HepG2 (cell line): ENCODE data around the gene CCDC192. TPM values are rescaled to one million over a fixed set of nuclear protein-coding genes. Genes with fewer than 3 reads are reported as not detected.

Source experiments
- ATAC-seq: fragments of 200-7000 bp; cut with Tn5 transposase; 3 replicates; pipeline ENCODE4 v1.9.1; 2020; ENCODE audit warnings: mild to moderate bottlenecking, moderate library complexity
- BruUV-seq: library from RNA; stranded (reverse); fragments of 400-500 nt; replicated peaks from 2 replicates; lab custom pipeline; 2021; lab: Mats Ljungman, UMichigan
- CTCF ChIA-PET: fragments of 300-600 bp; formaldehyde crosslinking; extraction: SDS; loops from one replicate; lab custom pipeline; 2021; ENCODE audit warnings: low total read pairs, inconsistent platforms, low intra/inter-chr PET ratio; lab: Yijun Ruan, JAX
- POLR2A ChIA-PET: fragments of 350-600 bp; sonication (Branson Sonifier 250); formaldehyde crosslinking; loops from one replicate; lab custom pipeline; 2020; ENCODE audit warnings: antibody characterized with exemption, inconsistent platforms; lab: Yijun Ruan, JAX
- DNase-seq: peaks from one replicate; pipeline ENCODE4 v3.0.0-alpha.2; 2015; ENCODE audit warnings: low spot score
- FAIRE-seq: peaks from 3 replicates; lab custom pipeline; 2011; peaks lifted over from hg19 to GRCh38; lab: Jason Lieb, UNC
- H2AFZ ChIP-seq: one replicate; pipeline ENCODE4 v1.6.1; 2011; ENCODE audit warnings: low read length, inconsistent platforms
- H3K27ac ChIP-seq: fragments of 300-600 bp; 3 replicates; pipeline ENCODE4 v1.8.0; 2011; ENCODE audit warnings: mixed run types, mild to moderate bottlenecking, mixed read lengths, low read length, inconsistent platforms; ENCODE audit not compliant: insufficient read depth; ENCODE audit errors: extremely low read length
- H3K27me3 ChIP-seq, 2 experiments: fragments of 200-600 bp in 1 of 2; 2 replicates in 1 of 2; 3 replicates in 1 of 2; pipeline versions ENCODE4 v1.6.0 to v1.8.0; 2011; ENCODE audit warnings: low read length in 2 of 2, mild to moderate bottlenecking in 2 of 2, moderate library complexity in 2 of 2, inconsistent platforms in 1 of 2; ENCODE audit not compliant: insufficient read depth in 2 of 2, control insufficient read depth in 1 of 2
- H3K36me3 ChIP-seq, 2 experiments: fragments of 200-600 bp in 1 of 2; replicated peaks in 1 of 2; 2 replicates in 1 of 2; 3 replicates in 1 of 2; pipeline versions ENCODE4 v1.5.1 to v1.8.0; 2011; ENCODE audit warnings: low read length in 2 of 2, inconsistent platforms in 1 of 2; ENCODE audit not compliant: insufficient read depth in 2 of 2, control insufficient read depth in 1 of 2
- H3K4me1 ChIP-seq: 2 replicates; pipeline ENCODE4 v1.5.1; 2012; ENCODE audit warnings: low read length, inconsistent platforms; ENCODE audit not compliant: insufficient read depth
- H3K4me2 ChIP-seq: 2 replicates; pipeline ENCODE4 v1.6.0; 2011; ENCODE audit warnings: low read depth, low read length, inconsistent platforms
- H3K4me3 ChIP-seq, 3 experiments: fragments of 200-600 bp in 1 of 3; sonication (generic), shearing (Covaris generic) in 1 of 3; replicated peaks in 1 of 3; 2 replicates each; pipeline ENCODE4 v1.5.1; 2011 to 2016; ENCODE audit warnings: low read length in 3 of 3, inconsistent platforms in 2 of 3, low read depth in 2 of 3, mild to moderate bottlenecking in 2 of 3, control low read depth in 1 of 3, mixed read lengths in 1 of 3; ENCODE audit not compliant: insufficient read depth in 1 of 3
- H3K79me2 ChIP-seq: one replicate; pipeline ENCODE4 v1.6.1; 2011; ENCODE audit warnings: low read length, inconsistent platforms; ENCODE audit not compliant: insufficient read depth
- H3K9ac ChIP-seq: 2 replicates; pipeline ENCODE4 v1.6.0; 2011; ENCODE audit warnings: mild to moderate bottlenecking, low read depth, low read length, inconsistent platforms; ENCODE audit not compliant: insufficient read depth
- H3K9me3 ChIP-seq: 2 replicates; pipeline ENCODE4 v1.5.1; 2012; ENCODE audit warnings: mild to moderate bottlenecking, low read length
- H4K20me1 ChIP-seq: 2 replicates; pipeline ENCODE4 v1.6.0; 2011; ENCODE audit warnings: inconsistent platforms, mild to moderate bottlenecking, low read length, moderate library complexity; ENCODE audit not compliant: insufficient read depth
- FOXK2 ChIP-seq: fragments of 450-650 bp; IDR thresholded peaks from 2 replicates; pipeline ENCODE4 v1.6.1; 2016
- POLR2AphosphoS5 ChIP-seq: IDR thresholded peaks from 2 replicates; pipeline ENCODE4 v1.6.1; 2012; ENCODE audit warnings: low read depth, low read length
- RFX1 ChIP-seq: fragments of 450-650 bp; IDR thresholded peaks from 2 replicates; pipeline ENCODE4 v1.6.1; 2017
- RFXANK ChIP-seq: IDR thresholded peaks from 2 replicates; pipeline ENCODE4 v1.6.1; 2016
- RNF2 ChIP-seq: fragments of 450-650 bp; conservative IDR thresholded peaks from 2 replicates; pipeline ENCODE4 v1.6.1; 2016; ENCODE audit warnings: low read depth
- SATB2 ChIP-seq: sonication (generic); formaldehyde crosslinking; IDR thresholded peaks from 2 replicates; pipeline ENCODE4 v1.5.0; 2020; ENCODE audit warnings: missing genetic modification reagents
- YEATS2 ChIP-seq: sonication (generic); formaldehyde crosslinking; IDR thresholded peaks from 2 replicates; pipeline ENCODE4 v1.4.0; 2020; ENCODE audit warnings: missing genetic modification reagents, borderline replicate concordance
- YEATS4 ChIP-seq: sonication (generic); formaldehyde crosslinking; IDR thresholded peaks from 2 replicates; pipeline ENCODE4 v1.4.0; 2020; ENCODE audit warnings: missing genetic modification reagents, borderline replicate concordance
- ZFX ChIP-seq: sonication (generic); formaldehyde crosslinking; IDR thresholded peaks from 2 replicates; pipeline ENCODE4 v1.4.0; 2020; ENCODE audit warnings: mild to moderate bottlenecking, low read depth, missing genetic modification reagents, moderate library complexity
- ZNF451 ChIP-seq: sonication (generic); formaldehyde crosslinking; IDR thresholded peaks from 2 replicates; pipeline ENCODE4 v1.5.0; 2020; ENCODE audit warnings: mild to moderate bottlenecking, missing genetic modification reagents
- ZSCAN9 ChIP-seq: IDR thresholded peaks from 2 replicates; pipeline ENCODE4 v1.6.1; 2016; ENCODE audit warnings: borderline replicate concordance
- WGBS: methylation state at CpG from one replicate; pipeline ENCODE4 v1.1.6; 2017; ENCODE audit warnings: low lambda C conversion rate; 5-methylcytosine and 5-hydroxymethylcytosine counted together
- in situ Hi-C: cut with HindIII; loops from 2 replicates; pipeline ENCODE4 v1.10.0; 2017; ENCODE audit warnings: low pct_unique_long_range_greater_than_20kb; ENCODE audit not compliant: extremely low pct_ligation_motif_present
- intact Hi-C: fragments of 100-400 bp; cut with micrococcal nuclease; formaldehyde crosslinking; loops from one replicate; pipeline ENCODE4 v1.10.0; 2022; ENCODE audit not compliant: unreplicated experiment
- polyA plus RNA-seq, 8 experiments: library from polyadenylated mRNA; depleted of rRNA in 3 of 8; stranded (reverse) in 7 of 8; unstranded in 1 of 8; fragments of >200 nt; fragmentation: Illumina TruSeq in 4 of 8; extraction: Trizol in 4 of 8; gene quantifications; 2 replicates each; pipeline versions ENCODE4 v1.2.1 to v1.2.3, GENCODE V29; 2011 to 2016; ENCODE audit warnings: low read depth in 4 of 8, missing spikeins in 1 of 8, mixed read lengths in 1 of 8; ENCODE audit not compliant: insufficient read depth in 1 of 8
- total RNA-seq, 5 experiments: library from RNA; depleted of rRNA; stranded (reverse); fragments of >200 nt; fragmentation: Illumina TruSeq; extraction: Trizol; gene quantifications; 2 replicates each; pipeline ENCODE4 v1.2.3, GENCODE V29; 2016; ENCODE audit warnings: low read depth in 1 of 5
- TF ChIP-seq, protein P1 (sequence below): sonication (generic); formaldehyde crosslinking; IDR thresholded peaks from 2 replicates; pipeline ENCODE4 v1.5.0; 2020; ENCODE audit warnings: mild to moderate bottlenecking, low read depth, missing genetic modification reagents, borderline replicate concordance
- TF ChIP-seq, protein P2 (sequence below): sonication (generic); formaldehyde crosslinking; IDR thresholded peaks from 2 replicates; pipeline ENCODE4 v1.4.0; 2020; ENCODE audit warnings: missing genetic modification reagents, borderline replicate concordance
- TF ChIP-seq, protein P3 (sequence below): sonication (generic); formaldehyde crosslinking; IDR thresholded peaks from 2 replicates; pipeline ENCODE4 v1.4.0; 2020; ENCODE audit warnings: missing genetic modification reagents
- TF ChIP-seq, protein P4 (sequence below): sonication (generic); formaldehyde crosslinking; IDR thresholded peaks from 2 replicates; pipeline ENCODE4 v1.8.1; 2022; ENCODE audit warnings: low read depth, mild to moderate bottlenecking, missing genetic modification reagents

Gene CCDC192
- total and polyA plus RNA-seq, 2 of the 13 experiments (the other 11 are each of a cell fraction or from before 2014, with no cell fraction given): not detected

DNA sequence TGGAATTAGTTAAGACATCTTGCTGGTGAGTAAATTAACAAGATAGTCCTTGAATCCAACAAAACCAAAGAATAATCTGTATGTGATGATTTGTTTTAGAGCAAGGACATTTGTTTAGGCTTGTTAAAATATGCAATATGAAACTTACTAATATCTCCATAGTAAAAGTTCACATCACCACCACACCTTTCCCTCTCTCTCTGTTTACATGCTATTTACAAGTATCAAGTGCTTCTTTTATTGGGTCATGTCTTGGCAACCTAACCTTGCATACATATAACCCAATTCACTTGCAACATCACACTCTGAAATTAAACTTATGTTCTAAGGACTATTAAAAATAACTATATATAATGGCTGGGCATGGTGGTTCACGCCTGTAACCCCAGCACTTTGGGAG, 161.3 kb downstream of the CCDC192 start:
- DNase-seq: no peak
- Histone ChIP-seq H3K9ac (no peak overlapping the region), H3K36me3 (no peaks in the 10 kb centered on the region), H3K27ac (no peak overlapping the region), H3K27me3 (no peaks in the 10 kb centered on the region), H3K4me3 (no peak overlapping the region), H3K4me1 (0 out of 2 replicates have a peak, but pooled peaks cover 6% of the 10 kb centered on the region), H4K20me1 (no peaks in the 10 kb centered on the region), H3K4me2 (no peak overlapping the region), H3K79me2 (no peaks in the 10 kb centered on the region), H3K9me3 (no peaks in the 10 kb centered on the region), H2AFZ (no peak overlapping the region)
- ChIA-PET CTCF (no interaction called here), POLR2A (no interaction called here)
- no peak for FAIRE-seq
- no TSS peak for BruUV-seq
- no peak for ATAC-seq
- WGBS: 0% methylated on average over 1 of the region's 1 CpG
- in situ Hi-C loops: no loop called here
- intact Hi-C loops: no loop called here
- TF ChIP-seq, protein P1, sequence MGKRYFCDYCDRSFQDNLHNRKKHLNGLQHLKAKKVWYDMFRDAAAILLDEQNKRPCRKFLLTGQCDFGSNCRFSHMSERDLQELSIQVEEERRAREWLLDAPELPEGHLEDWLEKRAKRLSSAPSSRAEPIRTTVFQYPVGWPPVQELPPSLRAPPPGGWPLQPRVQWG (CRISPR knock-in tag): no peak
- TF ChIP-seq, protein P2, sequence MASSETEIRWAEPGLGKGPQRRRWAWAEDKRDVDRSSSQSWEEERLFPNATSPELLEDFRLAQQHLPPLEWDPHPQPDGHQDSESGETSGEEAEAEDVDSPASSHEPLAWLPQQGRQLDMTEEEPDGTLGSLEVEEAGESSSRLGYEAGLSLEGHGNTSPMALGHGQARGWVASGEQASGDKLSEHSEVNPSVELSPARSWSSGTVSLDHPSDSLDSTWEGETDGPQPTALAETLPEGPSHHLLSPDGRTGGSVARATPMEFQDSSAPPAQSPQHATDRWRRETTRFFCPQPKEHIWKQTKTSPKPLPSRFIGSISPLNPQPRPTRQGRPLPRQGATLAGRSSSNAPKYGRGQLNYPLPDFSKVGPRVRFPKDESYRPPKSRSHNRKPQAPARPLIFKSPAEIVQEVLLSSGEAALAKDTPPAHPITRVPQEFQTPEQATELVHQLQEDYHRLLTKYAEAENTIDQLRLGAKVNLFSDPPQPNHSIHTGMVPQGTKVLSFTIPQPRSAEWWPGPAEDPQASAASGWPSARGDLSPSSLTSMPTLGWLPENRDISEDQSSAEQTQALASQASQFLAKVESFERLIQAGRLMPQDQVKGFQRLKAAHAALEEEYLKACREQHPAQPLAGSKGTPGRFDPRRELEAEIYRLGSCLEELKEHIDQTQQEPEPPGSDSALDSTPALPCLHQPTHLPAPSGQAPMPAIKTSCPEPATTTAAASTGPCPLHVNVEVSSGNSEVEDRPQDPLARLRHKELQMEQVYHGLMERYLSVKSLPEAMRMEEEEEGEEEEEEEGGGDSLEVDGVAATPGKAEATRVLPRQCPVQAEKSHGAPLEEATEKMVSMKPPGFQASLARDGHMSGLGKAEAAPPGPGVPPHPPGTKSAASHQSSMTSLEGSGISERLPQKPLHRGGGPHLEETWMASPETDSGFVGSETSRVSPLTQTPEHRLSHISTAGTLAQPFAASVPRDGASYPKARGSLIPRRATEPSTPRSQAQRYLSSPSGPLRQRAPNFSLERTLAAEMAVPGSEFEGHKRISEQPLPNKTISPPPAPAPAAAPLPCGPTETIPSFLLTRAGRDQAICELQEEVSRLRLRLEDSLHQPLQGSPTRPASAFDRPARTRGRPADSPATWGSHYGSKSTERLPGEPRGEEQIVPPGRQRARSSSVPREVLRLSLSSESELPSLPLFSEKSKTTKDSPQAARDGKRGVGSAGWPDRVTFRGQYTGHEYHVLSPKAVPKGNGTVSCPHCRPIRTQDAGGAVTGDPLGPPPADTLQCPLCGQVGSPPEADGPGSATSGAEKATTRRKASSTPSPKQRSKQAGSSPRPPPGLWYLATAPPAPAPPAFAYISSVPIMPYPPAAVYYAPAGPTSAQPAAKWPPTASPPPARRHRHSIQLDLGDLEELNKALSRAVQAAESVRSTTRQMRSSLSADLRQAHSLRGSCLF (CRISPR knock-in tag): no peak
- TF ChIP-seq RFX1 (no peak), YEATS4 (CRISPR knock-in tag) (no peak), ZSCAN9 (no peak), POLR2AphosphoS5 (no peak), ZNF451 (CRISPR knock-in tag) (no peak), RFXANK (CRISPR knock-in tag) (no peak), ZFX (CRISPR knock-in tag) (no peak), RNF2 (no peak), YEATS2 (CRISPR knock-in tag) (no peak), SATB2 (CRISPR knock-in tag) (no peak), FOXK2 (no peak)
- TF ChIP-seq, protein P3, sequence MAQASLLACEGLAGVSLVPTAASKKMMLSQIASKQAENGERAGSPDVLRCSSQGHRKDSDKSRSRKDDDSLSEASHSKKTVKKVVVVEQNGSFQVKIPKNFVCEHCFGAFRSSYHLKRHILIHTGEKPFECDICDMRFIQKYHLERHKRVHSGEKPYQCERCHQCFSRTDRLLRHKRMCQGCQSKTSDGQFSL (CRISPR knock-in tag): no peak
- TF ChIP-seq, protein P4, sequence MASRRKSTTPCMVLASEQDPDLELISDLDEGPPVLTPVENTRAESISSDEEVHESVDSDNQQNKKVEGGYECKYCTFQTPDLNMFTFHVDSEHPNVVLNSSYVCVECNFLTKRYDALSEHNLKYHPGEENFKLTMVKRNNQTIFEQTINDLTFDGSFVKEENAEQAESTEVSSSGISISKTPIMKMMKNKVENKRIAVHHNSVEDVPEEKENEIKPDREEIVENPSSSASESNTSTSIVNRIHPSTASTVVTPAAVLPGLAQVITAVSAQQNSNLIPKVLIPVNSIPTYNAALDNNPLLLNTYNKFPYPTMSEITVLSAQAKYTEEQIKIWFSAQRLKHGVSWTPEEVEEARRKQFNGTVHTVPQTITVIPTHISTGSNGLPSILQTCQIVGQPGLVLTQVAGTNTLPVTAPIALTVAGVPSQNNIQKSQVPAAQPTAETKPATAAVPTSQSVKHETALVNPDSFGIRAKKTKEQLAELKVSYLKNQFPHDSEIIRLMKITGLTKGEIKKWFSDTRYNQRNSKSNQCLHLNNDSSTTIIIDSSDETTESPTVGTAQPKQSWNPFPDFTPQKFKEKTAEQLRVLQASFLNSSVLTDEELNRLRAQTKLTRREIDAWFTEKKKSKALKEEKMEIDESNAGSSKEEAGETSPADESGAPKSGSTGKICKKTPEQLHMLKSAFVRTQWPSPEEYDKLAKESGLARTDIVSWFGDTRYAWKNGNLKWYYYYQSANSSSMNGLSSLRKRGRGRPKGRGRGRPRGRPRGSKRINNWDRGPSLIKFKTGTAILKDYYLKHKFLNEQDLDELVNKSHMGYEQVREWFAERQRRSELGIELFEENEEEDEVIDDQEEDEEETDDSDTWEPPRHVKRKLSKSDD (CRISPR knock-in tag): no peak
